ENCODE results near the gene DOCK1.

The DOCK1 gene

GRCh38 chr10:127486355-127486754 lies 581.1 kb downstream of the DOCK1 start:
- DNase-seq: no peak

DNA sequence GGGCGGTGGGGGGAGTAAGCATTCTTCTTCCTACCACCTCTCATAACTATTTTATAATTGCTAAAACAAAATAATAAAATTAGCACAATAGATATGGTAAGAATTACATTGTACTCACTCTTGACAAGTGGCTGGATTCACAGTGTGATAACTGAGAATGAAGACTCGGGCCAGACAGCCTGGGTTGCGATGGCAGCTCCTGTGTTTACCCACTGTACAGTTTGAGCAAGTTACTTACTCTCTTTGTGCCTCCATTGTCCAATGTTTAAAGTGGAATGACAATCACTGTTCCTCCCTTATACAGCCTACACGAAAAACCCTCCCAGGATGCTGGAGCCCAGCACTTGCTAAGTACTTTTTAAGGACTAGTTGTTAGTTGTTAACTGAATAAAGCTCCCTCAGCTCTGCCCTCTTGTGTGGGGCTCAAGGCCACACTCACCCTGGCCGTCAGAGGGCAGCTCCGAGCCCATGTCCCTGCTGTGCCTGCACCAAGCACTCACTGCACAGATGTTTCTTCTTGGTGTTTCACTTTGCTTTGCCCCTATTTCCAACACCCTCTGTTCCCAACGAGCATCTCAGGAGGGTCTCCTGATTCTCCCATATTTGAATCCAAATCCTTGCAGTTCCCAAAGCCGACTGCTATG lies 587.5 kb downstream of the DOCK1 start:
- no peak for DNase-seq

DNA sequence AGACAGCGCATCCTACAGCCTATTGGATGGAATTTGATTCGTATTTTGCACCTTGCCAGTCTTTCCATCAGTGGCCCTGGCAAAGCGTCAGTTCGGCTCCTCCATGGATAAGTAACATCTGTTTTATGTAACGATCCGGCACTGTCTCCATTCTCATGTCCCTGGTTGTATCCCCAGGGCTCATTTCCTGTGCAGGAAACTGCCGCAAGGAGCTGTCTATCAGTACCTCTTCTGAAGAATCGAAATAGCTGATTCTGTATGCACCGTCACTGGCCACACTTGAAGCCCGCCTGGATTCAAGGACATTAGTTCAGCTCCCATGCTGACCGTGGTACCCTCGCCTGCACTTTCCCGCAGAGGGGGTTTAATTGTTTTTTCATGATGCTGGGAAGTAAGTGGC lies 590.8 kb downstream of the DOCK1 start:
- no peak for DNase-seq

- DNase-seq: no peak
Measured at GRCh38 chr10:127497685-127498084, 592.5 kb downstream of the DOCK1 start.

DNA sequence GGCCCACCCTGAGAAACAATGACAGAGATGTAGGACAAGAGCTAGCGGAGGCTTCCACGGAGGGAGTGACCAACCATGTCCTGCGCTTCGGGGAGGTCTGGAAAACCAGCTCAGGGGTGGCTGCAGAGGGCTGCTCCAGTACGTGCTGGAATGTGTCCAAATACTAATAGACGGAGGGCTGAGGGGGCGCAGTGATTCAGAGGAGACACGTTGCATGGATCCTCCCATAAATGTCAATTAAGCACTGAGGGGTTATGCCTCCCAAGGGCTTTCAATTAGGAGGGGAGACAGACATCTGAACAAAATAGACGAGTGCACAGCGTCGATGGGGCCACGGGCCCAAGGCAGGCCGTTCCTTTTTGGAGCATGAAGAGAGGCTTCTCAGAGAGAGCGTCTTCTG lies 592.9 kb downstream of the DOCK1 start:
- DNase-seq: no peak

DNA sequence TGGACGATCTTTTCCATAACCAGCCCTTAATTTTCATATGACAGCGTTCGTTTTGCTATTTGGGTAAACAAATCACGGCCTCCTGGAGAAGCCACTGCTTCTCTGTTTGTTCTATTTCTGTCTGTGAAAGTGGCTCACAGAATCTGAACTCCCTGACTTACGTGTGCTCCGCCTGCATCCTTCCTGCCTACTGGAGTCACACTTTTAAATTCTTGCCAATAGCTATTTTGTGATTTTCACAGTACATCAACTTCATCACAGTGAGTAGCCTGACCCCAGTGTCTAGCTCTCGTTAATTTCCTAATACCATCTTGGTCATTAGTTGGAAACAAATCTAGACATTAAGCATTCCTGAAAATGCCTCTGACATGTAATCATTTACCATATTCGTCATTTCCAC lies 594.9 kb downstream of the DOCK1 start:
- no peak for DNase-seq
